ENCODE data around the gene SOCS7.
"Not testable (repeated sequence)": the region's sequence is repeated elsewhere in the genome, so short reads cannot be mapped to it uniquely, and the experiment has no call there.

Gene SOCS7

GRCh38 chr17:38421871-38422827 lies 70.5 kb downstream of the SOCS7 start:
- DNase-seq, result peak; percentile 11

- no peak for DNase-seq
Measured at GRCh38 chr17:38424297-38424972, 72.8 kb downstream of the SOCS7 start.

DNA sequence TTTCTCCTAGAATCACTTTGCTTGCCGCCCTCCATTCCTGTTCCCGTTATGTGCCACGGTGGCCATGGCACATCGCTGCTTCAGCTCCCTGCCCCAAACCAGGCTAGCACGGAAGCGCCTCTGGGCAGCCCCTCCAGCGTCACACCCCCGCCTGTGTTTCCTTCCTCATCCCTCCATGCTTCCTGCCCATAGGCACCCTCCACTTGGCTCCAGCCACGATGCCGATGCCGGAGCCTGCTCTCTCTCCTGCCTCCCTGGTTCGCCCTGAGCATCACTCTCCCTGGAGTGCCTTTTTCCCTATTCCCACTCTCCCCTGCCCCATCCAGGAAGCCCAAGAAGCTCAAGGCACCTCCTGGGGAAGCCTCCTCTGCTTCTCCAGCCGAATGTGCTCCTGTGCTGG lies 73.4 kb downstream of the SOCS7 start:
- no peak for DNase-seq

DNA sequence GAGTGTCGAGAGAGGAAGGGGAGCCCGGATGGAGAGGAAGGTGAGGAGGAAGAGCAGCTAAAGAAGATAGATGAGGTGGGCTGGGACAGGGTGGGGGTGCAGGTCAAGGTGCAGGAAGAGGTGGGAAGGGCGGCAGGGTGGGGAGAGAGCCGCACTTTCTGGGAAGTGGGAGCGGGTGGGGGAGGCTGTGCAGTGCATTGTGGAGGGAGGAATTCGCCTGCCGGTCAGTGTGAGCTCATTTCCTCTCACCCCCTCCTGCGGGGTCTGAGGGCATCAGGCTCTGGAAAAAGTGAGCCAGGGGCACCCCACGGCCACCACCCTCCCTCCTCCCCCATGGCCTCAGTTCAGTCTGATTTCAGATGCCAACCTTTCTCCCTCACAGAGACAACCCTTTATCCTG lies 74.1 kb downstream of the SOCS7 start:
- no peak for DNase-seq

- no peak for DNase-seq
Measured at GRCh38 chr17:38426441-38426840, 74.8 kb downstream of the SOCS7 start.

DNA sequence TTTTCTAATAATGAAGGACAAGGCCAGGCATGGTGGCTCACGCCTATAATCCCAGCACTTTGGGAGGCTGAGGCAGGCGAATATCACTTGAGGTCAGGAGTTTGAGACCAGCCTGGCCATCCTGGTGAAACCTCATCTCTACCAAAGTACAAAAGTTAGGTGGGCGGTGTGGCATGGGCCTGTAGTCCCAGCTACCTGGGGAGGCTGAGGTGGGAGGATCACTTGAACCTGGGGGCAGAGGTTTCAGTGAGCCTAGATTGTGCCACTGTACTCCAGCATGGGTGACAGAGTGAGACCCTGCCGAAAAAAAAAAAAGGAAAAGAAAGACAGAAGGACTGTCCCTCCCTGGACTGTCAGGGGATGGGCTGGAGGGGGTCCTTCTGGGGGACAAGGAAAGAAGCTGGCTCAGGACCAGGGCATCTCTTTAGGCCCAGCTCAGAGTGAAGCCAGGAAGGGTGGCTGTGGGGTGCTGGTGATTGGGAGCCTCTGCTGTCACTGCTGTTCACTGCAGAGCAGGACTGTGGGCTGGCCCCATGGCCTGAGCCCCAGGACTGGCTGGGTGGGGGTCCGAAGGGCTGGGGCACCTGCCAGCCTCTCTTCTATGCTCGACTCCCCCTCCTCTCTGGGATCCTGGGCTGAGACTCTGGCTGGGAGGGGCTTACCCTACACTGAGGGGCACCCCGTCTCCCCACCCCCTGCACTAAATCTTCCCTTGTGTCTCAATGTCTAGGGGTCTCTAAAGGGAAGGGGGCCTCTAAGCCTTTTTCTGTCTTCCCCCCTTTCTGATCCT lies 75.7 kb downstream of the SOCS7 start:
- no peak for DNase-seq

- DNase-seq, result no peak
Measured at GRCh38 chr17:38428112-38428642, 76.5 kb downstream of the SOCS7 start, which contains the start of gene ARHGAP23. Gene ARHGAP23 (plus strand): TSS chr17:38428464. CDS start chr17:38428486, 22 bp downstream.

DNA sequence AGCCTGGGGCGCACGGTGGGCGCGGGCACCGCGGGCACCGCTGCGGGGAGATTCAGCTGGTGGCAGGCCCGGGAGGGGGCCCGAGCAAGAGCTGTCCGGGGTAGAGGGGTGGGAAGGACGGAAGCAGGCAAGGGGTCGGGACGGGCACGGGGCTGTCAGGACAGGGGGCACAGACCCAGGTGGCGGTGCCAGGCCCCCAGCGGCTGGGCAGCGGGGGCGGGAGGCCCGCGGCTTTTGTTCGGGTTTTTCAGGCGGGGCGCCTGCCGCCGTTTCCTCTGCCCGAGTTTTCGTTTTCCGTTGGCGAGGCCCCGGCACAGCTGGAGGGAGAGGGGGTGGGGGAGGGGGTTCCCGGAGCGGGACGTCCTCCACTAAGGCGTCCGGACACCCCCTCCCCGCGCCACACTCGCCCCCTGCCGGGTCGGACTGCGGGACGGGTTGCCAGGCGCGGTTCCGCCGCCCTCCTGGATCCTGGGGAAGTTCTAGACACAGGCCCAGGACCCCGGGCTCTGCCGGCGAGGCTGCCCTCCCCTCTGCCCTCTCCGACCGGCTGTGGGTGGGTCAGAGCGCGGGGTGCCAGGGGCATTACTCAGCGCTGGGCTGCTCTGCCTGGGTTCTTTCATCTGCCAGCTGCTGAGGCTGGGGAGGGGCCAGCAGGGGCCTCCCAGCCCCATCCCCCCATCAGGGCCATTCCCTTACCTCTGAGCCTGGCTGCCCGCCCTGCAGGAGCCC lies 77.2 kb downstream of the SOCS7 start:
- DNase-seq, result no peak

DNA sequence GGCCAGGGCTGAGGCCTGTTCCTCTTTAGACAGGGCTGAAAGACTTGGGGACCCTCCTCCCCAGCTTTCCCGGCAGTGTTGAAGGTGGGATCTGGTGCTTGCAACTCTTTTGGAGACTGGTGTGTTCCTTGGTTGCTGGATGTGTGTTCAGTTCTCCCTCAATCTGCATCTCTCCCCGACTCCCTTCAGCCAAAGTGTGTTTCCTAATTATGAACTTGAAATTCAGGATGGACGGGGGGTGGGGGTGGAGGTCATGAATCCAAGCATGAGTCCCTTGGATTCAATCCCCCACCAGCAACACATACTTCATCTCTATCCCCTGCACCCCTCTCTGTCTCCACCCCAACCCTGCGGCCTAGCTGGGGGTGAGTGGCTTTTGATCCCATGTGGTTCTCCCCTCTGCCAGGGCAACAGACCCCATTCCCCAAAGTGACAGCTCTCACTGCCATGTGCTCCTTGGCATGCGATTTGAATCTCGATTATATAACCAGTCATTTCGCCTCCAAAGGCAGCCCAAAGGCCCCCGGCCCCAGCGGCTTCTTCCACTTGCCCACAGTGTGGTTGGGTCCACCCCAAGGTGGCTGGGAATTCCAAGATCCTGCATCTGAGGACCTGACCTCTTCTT lies 77.9 kb downstream of the SOCS7 start:
- no peak for DNase-seq

DNA sequence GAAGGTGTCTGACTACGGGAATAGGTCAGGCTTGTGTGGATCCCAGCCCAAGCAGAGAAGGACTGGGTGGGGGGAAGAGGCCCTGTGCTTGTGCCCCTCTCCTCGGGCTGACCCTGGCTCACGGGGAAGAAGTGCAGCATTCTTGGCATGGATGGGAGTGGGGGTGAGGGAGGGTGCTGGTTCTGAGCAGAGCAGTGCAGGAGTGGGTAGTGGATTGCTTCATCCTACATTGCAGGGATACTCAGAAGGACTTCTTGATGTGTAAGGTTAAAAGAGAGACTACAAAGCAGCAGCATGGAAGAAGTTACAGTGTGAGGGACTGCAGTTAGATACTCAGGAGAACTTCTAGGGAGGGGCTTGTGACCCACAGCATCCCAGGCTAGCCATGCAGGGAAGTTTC lies 78.7 kb downstream of the SOCS7 start:
- DNase-seq, result no peak

DNA sequence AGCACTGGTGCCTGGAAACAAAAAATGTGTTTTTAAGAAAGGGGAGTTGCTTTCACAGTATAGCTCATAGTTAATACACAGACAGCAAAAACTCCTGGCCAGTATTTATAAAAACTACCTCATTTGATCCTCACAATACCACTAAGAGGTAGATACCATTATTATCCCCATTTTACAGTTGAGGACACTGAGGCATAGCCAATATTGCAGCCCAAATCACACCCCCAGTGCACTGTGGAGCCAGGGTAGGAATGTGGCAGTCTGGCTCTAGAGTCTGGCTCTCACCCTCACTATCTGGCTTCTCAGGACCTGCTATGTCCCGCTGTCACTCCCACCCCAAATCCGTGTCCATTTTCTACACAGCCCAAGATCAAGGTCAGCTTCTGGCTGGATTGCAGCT lies 79.2 kb downstream of the SOCS7 start:
- no peak for DNase-seq

- DNase-seq, result no peak
Measured at GRCh38 chr17:38431346-38432145, 79.9 kb downstream of the SOCS7 start.

GRCh38 chr17:38434178-38434665 lies 82.6 kb downstream of the SOCS7 start:
- DNase-seq, result no peak

DNA sequence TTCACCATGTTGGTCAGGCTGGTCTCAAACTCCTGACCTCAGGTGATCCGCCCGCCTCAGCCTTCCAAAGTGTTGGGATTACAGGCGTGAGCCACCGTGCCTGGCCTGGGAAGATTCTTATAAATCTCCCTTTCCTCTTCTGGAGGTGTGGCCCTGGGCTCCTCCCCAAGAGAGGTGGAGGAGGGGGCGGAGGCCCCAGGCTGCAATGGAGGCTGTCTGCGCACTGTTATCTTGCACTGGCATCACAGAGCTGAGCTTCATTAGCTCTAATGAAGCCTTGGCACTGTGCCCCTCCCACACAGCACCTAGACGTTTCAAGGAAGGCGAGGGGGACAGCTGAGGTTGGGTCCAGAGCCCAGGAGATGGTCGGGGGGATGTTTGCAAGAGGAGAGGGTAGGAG lies 84.2 kb downstream of the SOCS7 start:
- DNase-seq, result no peak

- no peak for DNase-seq
Measured at GRCh38 chr17:38436386-38436785, 84.7 kb downstream of the SOCS7 start.

DNA sequence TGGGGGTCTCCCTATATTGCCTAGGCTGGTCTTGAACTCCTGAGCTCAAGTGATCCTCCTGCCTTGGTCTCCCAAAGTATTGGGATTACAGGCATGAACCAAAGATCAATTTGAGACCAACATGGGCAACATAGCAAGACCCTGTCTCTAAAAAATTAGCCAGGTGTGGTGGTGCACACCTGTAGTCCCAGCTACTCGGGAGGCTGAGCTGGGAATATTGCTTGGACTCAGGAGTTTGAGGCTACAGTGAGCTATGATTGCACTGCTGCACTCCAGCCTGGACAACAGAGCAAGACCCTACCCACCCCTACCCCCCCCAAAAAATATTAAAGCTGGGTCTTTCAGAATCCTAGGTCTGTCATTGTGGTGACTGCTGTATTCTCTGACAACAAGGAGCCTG lies 85.7 kb downstream of the SOCS7 start:
- not testable (repeated sequence) for DNase-seq

GRCh38 chr17:38439436-38439835 lies 87.8 kb downstream of the SOCS7 start:
- no peak for DNase-seq

GRCh38 chr17:38440614-38441397 lies 89.2 kb downstream of the SOCS7 start:
- DNase-seq, result no peak

GRCh38 chr17:38441429-38442061 lies 89.9 kb downstream of the SOCS7 start:
- no peak for DNase-seq
